ENCODE results near the gene BGLAP.

The BGLAP gene

DNA sequence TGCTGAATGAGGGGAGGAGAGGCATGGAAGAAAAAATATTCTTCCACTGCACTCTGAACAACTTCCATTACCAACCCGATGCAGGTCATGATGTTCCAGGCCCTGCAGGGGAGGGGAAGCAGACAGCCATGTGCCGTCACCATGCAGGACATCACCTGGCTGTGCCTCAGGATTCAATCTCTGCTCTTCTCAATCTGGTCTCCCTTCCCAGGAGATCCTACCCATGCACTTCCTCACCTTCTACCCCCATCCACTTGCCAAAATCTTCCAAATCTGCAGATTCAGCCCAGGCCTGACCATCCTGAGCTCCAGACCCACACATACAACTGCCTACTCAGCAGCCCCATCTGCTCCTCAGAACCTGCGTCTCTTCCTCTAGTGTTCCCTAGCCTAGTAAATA is 11.7 kb downstream of the BGLAP start:
- TF ChIP-seq, protein P1, sequence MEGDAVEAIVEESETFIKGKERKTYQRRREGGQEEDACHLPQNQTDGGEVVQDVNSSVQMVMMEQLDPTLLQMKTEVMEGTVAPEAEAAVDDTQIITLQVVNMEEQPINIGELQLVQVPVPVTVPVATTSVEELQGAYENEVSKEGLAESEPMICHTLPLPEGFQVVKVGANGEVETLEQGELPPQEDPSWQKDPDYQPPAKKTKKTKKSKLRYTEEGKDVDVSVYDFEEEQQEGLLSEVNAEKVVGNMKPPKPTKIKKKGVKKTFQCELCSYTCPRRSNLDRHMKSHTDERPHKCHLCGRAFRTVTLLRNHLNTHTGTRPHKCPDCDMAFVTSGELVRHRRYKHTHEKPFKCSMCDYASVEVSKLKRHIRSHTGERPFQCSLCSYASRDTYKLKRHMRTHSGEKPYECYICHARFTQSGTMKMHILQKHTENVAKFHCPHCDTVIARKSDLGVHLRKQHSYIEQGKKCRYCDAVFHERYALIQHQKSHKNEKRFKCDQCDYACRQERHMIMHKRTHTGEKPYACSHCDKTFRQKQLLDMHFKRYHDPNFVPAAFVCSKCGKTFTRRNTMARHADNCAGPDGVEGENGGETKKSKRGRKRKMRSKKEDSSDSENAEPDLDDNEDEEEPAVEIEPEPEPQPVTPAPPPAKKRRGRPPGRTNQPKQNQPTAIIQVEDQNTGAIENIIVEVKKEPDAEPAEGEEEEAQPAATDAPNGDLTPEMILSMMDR (IDR thresholded peaks at IDR 0.05; ENCODE audit: borderline replicate concordance, insufficient read depth, low read depth, low read length), result no peak
- no peak overlapping the region for H3K4me3 ChIP-seq (ENCODE audit: low read depth, low read length)

DNA sequence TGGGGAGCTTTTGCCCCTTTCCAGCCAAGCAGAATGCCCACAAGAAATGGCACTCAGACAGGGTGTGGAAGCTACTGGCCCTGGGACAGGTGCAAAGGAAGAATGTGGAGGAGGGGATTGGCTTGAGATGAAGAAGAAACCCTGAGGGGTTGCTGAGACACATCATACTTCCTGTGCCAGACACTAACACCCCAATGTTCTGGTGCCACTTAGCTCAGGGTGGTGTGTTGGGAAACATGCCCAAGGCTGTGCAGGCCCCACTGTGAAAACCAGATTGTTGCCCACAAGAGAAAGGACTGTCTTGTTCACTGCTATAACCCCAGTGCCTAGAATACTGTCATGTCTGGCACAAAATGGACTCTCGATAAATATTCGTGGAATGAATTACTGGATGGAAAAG is 15.7 kb downstream of the BGLAP start:
- no peak overlapping the region for H3K4me3 ChIP-seq (ENCODE audit: low read depth, low read length)
- TF ChIP-seq, protein P1 (IDR thresholded peaks at IDR 0.05; ENCODE audit: borderline replicate concordance, insufficient read depth, low read depth, low read length), result no peak

DNA sequence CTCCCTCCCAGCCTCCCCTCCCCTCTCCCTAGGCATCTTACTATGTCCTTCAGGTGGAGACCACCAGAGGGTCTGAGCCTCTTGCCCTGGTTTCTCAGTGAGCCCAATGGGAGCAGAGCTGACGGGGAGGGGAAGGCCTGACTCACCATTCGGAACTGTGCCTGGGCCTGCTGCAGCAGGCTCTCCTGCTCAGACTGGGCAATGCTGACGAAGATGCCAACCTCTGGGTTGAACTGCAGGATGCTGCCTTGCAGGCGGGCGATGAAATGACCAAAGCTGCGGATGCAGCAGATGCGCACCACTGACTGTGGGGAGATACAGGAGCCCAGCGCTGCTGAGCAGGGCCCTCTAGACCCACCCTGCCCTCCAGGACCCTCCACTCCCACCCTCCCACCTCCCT is 16.9 kb downstream of the BGLAP start:
- TF ChIP-seq, protein P1 (IDR thresholded peaks at IDR 0.05; ENCODE audit: borderline replicate concordance, insufficient read depth, low read depth, low read length), result no peak
- H3K4me3 ChIP-seq (ENCODE audit: low read depth, low read length), result no peak overlapping the region

DNA sequence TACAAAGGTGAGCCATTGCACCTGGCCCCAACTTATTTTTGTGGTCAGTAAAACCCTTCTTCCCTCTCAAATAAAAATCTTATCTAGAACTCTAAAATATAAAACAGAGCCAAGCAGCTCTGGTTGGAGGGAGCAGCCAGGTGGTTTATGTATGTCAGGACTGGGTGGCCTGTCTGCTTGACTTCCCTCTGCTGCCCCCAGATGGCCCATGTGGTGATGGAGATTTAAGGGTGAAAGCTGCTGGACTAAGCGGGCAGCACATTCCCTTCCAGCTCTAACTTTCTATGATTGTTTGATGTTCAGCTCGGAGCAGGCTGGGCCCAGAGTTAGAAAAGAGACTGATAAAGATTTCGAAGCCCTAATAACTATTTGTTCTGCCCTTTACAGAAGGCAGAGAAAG is 17.8 kb downstream of the BGLAP start:
- H3K4me3 ChIP-seq (ENCODE audit: low read depth, low read length), result no peak overlapping the region
- TF ChIP-seq, protein P1 (IDR thresholded peaks at IDR 0.05; ENCODE audit: borderline replicate concordance, insufficient read depth, low read depth, low read length), result no peak

DNA sequence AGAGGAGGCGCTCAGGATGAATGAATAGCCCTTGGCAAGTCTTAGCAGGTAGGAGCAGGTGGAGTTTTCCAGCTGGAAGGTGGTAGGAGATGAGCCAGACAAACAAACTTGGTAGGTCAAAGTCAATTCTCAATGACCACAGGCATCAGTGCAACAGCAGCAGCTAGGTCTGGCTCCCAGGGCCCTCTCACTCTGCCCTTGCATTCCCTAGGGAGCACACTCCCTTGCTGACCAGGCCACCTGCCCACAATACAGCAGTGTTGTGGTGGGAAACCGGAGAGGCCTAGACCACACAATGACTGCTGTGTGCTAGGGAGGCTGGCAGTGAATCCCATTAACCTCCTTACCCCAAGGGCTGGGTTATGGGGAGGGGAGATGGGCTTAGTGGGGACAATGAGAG is 18.9 kb downstream of the BGLAP start:
- H3K4me3 ChIP-seq (ENCODE audit: low read depth, low read length), result no peak overlapping the region
- TF ChIP-seq, protein P1 (IDR thresholded peaks at IDR 0.05; ENCODE audit: borderline replicate concordance, insufficient read depth, low read depth, low read length), result no peak

DNA sequence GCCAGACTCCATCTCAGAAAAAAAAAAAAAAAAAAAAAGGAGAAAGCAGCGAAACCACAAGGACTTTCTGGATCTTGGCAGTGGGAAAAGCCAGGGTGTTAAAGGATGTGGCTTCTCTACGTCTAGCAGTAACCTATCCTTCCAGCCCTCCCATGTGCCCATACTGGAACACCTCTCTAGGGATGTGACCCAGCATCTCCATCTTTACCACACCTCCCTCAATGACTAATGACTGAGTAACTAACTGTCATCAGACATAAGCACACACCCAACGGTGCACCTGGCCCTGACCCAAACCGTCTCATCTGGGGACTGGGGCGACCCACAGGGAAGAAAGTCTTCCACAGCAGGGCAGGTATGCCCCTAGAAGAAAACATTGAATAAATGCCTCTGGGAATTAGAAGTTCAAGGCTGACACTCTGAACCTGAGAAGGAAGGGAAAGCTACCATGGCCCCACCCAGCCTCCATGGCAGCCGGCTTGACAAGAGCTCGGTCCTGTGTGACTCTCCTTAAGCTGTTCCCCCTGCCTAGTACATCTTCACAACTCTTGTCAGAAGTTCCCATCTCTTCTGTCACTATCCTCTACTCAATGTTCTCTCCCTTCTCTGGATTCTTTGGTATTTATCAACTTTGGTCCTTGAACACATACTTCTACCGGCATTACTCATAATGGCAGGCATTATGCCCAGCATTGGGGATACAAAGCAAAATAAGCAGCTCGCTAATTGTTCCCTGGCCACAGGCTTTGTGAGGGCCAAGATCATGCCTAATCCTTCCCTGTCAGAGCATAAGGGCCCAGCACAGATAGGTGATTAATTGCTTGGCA is 20.7 kb downstream of the BGLAP start:
- TF ChIP-seq, protein P1 (IDR thresholded peaks at IDR 0.05; ENCODE audit: borderline replicate concordance, insufficient read depth, low read depth, low read length), result no peak
- no peak overlapping the region for H3K4me3 ChIP-seq (ENCODE audit: low read depth, low read length)

DNA sequence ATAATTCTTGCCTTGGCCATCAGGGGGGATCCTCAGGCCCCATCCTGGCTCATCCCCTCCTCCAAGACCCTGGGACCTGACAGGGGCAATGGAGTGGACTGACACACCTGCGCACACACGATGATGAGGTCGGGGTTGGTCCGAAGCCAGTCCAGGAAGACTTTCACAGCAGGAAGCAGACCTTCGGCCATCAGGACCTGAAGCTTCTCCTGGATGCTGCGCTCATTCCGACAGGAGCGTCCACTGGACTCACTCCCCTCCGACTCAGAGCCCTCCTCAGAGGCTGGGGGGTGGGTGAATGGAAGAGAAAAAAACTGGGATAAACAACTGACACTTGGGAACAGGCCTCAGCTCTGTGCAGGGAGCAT is 21.3 kb downstream of the BGLAP start:
- H3K4me3 ChIP-seq (ENCODE audit: low read depth, low read length), result no peak overlapping the region
- TF ChIP-seq, protein P1 (IDR thresholded peaks at IDR 0.05; ENCODE audit: borderline replicate concordance, insufficient read depth, low read depth, low read length), result no peak

Measured in GM12875 (cell line).